Measurements from ENCODE around the gene DHRS3.

The DHRS3 gene

GRCh38 chr1:12636098-12636950 is 18.3 kb upstream of the DHRS3 start:
- no peak for DNase-seq

GRCh38 chr1:12634696-12635202 is 16.7 kb upstream of the DHRS3 start:
- DNase-seq = no peak

GRCh38 chr1:12634156-12634555 is 16.1 kb upstream of the DHRS3 start:
- DNase-seq = no peak

- no peak for DNase-seq
Observed at GRCh38 chr1:12631571-12631970, 13.6 kb upstream of the DHRS3 start.

GRCh38 chr1:12630946-12631530 is 13.0 kb upstream of the DHRS3 start:
- DNase-seq = no peak

- DNase-seq = no peak
Observed at GRCh38 chr1:12629985-12630760, 12.2 kb upstream of the DHRS3 start.

- no peak for DNase-seq
Observed at GRCh38 chr1:12629511-12629956, 11.5 kb upstream of the DHRS3 start.

GRCh38 chr1:12627296-12627695 is 9.3 kb upstream of the DHRS3 start:
- DNase-seq = no peak

- DNase-seq = no peak
Observed at GRCh38 chr1:12626888-12627287, 8.9 kb upstream of the DHRS3 start.

- no peak for DNase-seq
Observed at GRCh38 chr1:12625276-12625675, 7.3 kb upstream of the DHRS3 start.

GRCh38 chr1:12622506-12622905 is 4.5 kb upstream of the DHRS3 start:
- no peak for DNase-seq

GRCh38 chr1:12621346-12622335 is 3.6 kb upstream of the DHRS3 start:
- DNase-seq = no peak

- no peak for DNase-seq
Observed at GRCh38 chr1:12620931-12621330, 2.9 kb upstream of the DHRS3 start.

- no peak for DNase-seq
Observed at GRCh38 chr1:12620488-12620865, 2.5 kb upstream of the DHRS3 start.

- DNase-seq = peak; percentile 50
Observed at GRCh38 chr1:12619792-12620487, 1.9 kb upstream of the DHRS3 start.

GRCh38 chr1:12618965-12619791 is 1.2 kb upstream of the DHRS3 start:
- DNase-seq = no peak

- DNase-seq = no peak
Observed at GRCh38 chr1:12618661-12618964, 603 bp upstream of the DHRS3 start.

GRCh38 chr1:12617511-12617900 is 504 bp downstream of the DHRS3 start:
- DNase-seq = no peak

- no peak for DNase-seq
Observed at GRCh38 chr1:12616709-12617373, 1.2 kb downstream of the DHRS3 start.

All from DMS153 (cell line).